ENCODE results near the gene MFAP2.
"Not testable (repeated sequence)": the region's sequence is repeated elsewhere in the genome, so short reads cannot be mapped to it uniquely, and the experiment has no call there.

Gene MFAP2

DNA sequence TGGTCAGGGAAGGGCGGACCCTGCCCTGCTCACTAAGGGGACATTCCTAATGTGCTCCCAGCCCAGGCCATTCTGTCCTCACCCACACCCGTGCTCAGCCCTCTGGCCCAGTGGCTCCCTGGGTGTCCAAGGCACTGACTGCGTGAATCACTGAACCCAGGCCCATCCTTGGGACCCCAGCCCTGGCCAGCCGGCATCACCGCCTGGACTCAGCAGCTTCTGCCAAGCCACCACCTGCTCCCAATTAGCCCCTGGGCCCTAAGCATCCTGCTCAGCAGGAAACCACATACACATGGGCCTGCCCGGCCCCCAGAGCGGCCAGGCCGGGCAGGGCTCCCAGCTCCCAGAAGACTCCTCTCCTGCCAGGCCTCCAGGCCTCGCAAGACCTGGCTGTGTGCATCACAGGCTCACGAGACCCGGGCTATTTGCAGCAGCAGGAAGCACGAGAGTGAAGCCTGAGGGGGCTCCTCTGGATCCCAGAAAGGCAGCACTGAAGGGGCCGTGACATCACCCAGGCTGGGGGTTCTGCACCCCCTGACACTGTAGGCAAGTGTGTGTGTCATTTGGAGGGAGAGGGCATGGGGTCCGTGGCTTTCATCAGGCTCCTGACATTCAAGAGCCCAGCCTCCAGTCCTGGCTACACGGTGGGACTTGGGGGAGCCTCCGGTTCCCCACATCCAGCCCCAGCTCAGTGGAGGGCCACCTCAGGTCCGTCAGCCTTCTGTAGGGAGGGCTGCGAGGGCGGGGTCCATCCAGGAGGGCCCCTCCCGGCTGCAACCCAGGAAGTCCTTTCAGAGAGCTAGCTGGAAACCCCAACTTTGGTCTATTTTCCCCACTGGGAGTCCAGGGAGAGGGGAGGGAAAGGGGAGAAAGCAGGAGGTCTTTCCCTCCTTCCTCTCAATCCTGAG is 1.6 kb downstream of the MFAP2 start:
- DNase-seq, result no peak

DNA sequence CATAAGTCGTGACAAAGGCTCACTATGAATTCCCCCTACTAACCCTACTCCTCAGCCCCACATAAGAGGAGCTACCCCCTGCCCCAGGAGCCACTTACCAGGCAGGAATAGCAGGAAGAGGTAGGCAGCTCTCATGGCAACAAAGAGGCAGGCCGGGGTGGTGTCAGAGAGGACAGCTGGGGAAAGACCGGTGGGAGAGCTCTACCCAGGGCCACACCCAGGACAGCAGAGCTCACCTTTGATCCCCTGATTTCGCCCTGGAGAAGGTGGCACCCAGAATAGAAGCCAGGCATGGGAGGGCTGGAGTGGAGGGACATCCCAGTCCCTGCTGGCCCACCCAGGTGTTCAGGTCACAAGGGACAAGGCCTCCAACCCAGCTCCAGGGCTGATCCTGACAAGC is 2.3 kb downstream of the MFAP2 start:
- no peak for DNase-seq

DNA sequence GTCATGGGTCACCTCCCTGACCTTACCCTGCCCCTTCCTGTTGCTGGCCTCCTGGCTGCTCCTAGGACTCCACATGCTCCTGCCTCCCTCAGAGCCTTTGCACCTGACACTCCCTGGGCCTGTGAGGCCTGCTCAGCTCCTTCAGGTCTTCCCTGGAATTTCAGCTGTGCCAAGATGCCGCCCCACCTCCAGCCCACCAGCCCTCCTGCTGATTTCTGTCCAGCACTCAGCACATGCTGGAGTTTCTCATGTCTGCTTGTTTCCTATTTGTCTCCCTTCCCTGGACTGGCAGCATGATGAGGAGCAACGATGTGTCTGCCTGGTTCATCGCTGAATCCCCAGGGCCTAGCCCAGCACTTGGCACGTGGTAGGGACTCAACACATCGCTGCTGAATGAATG is 3.0 kb downstream of the MFAP2 start:
- DNase-seq, result no peak

DNA sequence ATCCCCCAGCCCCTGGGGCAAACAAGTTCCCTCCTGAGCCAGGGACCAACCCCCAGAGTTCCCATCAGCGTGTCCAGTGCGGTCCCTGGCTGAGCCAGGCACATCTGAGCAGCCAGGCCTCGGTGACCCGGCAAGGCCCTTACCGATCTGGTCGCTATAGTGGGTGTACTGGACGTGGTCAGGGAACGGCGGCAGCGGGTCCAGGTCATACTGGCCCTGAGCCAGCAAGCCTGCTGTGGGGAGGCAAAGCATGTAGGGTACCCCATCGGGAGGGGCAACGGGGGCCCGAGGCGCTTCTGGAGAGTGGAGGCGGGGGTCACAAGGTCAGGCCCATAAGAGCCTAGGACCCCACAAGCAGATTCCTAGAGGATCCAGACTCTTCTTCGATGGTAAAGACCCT is 3.5 kb downstream of the MFAP2 start:
- DNase-seq, result no peak

DNA sequence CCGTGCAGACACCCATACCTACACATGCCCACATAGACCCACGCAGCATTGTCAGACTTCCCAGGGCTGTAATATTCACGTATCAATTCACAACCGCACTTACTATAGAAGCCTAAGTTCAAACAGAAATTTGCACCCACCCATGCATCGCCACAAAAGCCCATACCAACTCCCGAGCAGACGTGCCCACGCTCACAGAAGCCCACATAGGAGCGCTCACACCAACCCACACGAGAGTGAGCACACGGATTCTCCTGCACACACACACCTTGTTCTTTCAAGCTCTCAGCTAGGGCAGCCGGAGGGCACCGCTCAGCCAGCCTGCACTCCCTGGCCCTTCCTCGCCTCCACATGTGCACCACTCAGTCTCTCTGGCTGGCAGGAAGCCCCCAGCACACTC is 4.6 kb downstream of the MFAP2 start:
- DNase-seq, result no peak

DNA sequence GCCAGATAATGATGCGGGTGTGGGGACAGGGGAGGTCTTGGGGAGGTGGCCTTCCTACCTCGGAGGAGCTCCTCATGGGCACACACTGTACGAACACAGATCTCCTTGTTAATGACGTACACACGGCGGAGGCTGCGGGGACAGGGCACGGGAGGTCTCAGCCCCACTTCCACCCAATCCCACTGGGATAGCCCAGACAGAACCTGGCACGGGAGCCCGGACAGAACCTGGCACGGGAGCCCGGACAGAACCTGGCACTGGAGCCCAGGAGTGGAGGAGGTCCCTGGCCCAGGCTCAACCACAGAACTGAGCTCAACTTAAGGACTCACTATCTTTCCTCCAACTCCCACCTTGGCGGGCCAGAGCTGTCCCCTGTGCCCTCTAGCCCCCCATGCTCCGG is 5.2 kb downstream of the MFAP2 start:
- DNase-seq, result no peak

DNA sequence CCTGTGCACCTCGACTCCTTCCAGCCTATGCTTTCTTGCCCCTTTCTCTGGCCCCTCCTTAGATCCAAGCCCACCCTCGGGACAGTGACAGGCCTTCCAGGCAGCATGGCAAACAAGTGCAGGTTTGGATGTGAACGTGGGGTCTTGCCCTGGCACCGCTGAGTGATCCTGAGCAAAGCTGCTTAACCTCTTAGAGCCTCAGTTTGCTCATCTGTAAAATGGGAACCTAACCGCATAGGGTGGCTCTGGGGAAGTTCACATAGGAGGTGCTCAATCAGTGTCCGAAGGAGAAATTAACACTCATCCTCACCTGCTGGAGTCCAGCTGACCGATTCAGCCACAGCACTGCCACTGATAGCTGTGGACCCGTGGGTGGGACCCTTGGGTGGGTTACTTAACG is 7.2 kb downstream of the MFAP2 start:
- DNase-seq, result no peak

DNA sequence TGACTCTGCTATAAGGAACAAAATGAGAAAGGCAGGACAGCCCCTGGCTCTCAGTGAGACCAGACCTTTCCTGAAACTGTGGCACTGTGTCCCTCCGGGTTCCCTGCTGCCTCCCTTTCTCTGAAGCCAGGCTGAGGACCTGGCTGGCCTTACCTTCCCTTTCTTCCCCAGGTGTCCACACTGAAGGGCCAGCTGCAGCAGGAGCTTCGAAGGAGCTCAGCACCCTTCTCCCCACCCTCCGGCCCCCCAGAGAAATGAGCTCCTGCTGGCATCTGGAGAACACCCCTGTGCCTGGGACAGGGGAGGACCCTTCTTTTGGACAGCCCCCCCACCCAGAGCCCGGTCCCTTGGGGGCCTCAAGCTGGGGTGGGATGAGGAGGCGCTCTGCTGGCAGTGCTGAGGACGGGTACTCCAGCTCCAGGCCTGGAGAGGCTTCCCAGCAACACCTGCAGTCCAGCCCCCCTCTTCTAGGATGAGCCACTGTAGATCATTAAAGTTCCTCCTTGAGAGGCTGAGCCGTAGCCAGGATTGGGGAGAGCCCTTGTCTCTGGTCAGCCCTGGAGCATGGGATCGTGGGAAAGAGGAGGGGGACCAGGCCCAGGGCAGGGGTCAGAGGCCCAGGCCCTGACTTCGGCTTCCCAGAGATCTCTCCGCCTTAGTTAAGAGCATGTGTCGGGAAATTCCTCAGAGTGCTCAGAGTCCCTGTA is 8.1 kb downstream of the MFAP2 start:
- no peak for DNase-seq

DNA sequence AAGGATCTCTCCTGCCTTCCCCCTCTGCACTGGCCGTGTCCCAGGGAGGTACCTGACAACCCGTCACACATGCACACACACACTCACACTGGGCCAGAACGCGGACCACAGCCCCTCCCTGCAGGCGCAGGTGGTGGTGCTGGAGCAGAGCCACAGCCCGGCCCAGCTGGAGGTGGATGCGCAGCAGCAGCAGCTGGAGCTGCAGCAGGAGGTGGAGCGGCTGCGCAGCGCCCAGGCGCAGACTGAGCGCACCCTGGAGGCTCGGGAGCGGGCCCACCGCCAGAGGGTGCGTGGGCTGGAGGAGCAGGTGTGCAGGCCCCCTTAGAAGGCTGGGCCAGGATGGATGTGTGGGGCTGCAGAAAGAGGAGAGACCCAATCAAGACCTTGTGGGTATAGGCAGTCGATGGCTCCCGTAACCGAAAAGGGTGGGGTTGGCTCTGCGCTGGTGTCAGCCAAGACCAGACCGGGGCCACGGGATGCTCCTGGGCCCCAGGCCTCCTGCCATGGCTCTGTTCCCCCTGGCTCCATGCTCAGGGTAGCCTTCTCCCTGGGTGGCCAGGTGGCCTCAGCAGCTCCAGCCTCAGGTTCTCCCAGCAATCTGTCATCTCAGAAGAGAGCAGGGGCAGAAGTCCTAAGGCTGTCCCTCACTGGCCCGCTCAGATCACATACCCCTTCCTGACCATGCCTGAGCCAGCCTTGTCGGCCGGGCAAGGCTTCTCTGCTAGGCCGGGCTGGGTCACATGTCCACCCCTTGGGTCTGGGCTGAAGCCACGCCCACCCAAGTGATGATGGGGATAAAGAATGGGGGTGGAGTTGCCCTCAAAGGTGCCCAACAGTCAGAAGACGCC is 8.9 kb downstream of the MFAP2 start:
- peak; percentile 67 for DNase-seq

DNA sequence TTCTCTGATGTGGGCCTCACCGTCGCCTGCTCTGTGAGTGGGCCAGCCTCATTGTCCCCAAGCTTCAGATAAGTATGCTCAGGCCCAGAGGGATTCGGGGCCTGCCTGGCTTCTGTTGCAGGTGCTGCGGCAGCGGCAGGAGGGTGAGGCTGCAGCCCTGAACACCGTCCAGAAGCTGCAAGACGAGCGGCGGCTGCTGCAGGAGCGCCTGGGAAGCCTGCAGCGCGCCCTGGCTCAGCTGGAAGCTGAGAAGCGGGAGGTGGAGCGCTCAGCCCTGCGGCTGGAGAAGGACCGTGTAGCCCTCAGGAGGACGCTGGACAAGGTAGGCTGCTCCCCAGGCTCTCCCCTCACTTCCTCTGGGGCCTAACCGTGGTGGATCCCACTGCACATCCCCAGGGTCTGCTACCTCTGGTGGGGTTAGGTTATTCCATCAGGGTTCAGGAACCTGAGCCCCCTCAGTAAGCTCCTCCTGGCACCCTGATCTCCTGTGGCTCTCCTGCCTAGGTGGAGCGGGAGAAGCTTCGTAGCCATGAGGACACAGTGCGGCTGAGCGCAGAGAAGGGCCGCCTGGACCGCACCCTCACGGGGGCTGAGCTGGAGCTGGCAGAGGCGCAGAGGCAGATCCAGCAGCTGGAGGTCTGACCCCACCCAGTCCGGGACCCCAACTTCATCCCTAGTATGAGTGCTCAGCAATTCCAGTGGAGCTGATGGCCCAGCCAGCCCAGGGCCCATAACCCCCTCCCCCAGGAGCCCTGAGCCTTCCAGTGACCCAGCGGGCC is 10.1 kb downstream of the MFAP2 start:
- DNase-seq, result no peak

DNA sequence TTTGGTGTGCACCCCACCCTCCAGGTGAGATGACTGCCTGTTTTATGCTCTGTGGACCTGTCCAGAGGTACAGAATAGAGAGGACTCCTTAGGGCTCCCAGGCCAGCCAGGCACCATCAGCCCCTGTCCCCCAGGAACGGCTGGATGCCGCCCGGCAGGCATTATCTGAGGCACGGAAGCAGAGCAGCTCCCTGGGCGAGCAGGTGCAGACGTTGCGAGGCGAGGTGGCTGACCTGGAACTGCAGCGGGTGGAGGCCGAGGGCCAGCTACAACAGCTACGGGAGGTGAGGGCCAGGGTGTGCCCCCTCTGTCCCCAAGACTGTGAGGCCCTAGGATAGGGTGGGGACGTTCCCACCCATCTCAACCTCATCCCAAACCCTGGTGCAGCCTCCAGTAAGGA is 10.8 kb downstream of the MFAP2 start:
- no peak for DNase-seq

DNA sequence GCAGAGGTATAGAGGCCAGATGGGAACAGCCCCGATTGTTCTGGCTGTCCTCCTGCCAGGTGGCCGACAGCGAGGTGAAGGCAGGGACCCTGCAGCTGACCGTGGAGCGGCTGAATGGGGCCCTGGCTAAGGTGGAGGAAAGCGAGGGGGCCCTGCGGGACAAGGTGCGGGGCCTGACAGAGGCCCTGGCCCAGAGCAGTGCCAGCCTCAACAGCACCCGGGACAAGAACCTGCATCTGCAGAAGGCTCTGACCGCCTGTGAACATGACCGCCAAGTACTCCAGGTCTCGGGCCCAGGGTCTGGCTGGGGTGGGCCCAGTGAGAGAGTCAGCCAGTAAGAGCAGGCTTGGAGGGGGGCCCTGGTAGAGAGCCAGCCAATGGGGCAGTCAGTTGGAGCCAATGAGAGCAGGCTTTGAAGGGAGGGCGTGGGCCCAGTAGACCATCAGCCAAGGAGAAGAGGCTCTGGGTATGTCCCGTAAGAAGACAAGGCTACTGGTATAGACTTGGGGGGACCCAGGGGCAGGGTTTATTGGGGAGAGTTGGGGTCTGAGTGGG is 11.3 kb downstream of the MFAP2 start:
- no peak for DNase-seq

DNA sequence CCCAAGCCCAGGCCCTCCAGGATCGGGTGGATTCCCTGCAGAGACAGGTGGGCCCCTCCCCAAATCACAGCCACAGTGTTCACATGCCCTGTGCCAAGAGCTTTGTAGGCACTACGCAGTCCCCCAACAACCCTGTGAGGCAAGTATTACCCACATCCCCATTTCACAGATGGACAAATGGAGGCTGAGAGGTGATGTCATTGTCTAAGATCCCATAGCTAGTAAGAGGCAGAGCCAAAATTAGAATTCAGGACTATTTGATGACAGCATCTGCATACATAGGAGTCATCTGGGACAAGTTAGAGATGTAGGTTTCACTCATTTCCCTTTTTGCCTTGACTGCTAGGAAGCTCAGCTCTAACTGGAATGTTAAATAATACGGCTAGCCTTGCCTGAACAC is 12.0 kb downstream of the MFAP2 start:
- no peak for DNase-seq

DNA sequence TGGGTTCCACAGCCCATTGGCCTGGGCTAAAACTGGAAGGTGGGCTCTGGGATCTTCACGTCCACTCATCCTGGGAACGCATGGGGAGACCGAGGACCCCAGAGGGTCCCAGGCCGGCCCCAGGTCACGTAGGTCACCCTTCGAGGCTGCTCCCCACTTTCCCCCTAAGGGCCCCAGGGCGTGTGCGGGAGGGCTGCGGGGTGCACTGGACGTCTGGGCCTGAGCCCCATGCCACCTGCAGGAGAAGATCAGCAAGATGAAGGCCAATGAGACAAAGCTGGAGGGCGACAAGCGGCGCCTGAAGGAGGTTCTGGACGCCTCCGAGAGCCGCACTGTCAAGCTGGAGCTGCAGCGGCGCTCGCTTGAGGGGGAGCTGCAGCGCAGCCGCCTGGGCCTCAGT is 12.5 kb downstream of the MFAP2 start:
- no peak for DNase-seq

DNA sequence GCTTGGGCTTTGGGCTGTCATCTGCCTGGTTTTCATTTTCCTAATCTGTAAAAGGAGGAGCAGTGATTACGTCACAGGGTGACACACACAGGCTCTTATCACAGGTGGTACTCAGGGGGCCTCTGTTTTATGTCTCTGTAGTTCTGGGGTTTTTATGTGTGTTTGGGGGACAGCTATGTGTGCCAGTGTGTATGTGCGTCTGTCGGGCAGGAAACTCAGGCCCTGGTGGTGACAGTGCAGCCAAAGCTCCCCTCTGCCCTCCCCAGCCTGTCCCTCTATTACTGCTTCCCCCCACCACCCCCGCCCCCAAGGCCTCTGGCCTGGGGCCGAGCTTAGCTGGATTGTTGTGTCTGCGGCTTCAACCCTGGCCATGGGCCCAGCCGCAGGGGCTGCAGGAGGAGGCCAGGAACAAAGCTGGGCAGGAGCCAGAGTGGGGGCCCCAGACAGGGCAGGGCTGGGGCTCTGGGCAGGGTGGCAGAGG is 13.3 kb downstream of the MFAP2 start:
- DNase-seq, result no peak

DNA sequence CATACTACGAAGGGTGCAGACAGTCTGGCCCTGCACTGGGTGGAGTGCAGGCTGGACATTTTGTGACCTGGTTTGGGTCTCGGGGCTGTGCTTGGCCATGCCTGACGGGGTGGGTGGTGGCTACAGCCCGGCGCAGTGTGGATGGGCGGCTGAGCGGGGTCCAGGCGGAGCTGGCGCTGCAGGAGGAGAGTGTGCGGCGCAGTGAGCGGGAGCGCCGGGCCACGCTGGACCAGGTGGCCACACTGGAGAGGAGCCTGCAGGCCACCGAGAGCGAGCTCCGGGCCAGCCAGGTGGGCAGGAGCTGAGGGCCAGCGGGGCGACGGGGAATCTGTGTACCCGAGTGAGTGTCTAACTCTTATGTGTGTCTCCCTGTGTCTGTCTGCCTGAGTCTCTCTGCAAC is 14.1 kb downstream of the MFAP2 start:
- no peak for DNase-seq

DNA sequence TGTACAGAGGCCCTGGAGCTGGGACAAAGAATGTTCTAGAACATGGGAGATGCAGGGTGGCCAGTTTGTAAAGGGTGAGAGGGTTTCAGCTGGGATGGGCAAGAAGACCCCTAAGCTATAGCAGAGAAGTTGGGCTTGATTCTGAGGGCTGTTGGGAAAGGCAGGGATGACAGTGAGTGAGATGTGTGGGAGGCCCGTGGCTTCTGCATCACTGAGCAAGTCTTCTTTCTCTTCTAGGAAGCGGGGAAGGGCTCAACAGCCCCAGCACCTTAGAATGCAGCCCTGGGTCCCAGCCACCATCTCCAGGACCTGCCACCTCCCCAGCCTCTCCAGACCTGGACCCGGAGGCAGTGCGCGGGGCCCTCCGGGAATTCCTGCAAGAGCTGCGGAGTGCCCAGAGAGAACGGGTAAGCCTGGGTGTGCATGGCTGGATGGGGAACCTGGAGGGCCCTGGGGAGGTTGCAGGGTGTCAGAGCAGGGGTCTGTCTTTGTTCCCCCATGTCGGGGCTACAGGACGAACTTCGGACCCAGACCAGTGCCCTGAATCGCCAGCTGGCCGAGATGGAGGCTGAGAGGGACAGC is 14.8 kb downstream of the MFAP2 start:
- DNase-seq, result no peak

DNA sequence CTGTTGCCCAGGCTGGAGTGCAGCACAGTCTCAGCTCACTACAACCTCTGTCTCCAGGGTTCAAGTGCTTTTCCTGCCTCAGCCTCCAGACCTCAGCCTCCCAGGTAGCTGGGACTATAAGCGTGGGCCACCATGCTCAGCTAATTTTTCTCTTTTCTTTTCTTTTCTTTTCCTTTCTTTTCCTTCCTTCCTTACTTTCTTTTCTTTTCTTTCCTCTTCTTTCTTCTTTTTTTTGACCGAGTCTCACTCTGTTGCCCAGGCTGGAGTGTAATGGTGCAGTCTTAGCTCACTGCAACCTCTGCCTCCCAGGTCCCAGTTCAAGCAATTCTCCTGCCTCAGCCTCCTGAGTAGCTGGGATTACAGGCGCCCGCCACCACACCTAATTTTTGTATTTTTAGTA is 16.3 kb downstream of the MFAP2 start:
- not testable (repeated sequence) for DNase-seq

DNA sequence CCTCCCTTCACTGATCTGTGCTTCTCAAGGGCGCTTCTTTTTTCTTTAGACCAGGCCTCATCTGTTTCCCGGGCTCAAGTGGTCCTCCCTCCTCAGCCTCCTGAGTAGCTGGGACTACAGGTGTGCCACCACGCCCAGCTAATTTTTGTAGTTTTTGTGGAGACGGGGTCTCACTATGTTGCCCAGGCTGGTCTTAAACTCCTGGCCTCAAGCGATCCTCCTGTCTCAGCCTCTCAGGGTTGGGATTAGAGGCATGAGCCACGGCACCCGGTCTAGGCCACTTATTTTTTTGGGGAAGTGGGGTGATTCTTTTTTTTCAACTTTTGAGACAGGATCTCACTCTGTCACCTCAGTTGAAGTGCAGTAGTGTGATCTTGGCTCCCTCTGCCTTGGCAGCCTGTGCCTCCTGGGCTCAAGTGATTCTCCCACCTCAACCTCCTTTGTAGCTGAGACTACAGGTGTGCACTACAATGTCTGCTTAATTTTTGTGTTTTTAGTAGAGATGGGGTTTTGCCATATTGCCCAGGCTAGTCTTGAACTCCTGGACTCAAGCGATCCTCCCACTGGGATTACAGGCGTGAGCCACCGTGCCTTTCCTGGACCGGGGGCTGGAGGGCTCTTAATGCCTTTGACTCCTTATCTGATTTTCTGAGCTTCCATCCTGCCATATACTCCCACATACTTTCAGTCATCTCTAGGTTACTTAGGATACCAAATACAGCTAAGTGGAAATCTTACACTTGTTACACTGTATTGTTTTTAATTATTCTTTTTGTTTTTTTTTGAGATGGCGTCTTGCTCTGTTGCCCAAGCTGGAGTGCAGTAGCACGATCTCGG is 18.9 kb downstream of the MFAP2 start:
- no peak for DNase-seq

DNA sequence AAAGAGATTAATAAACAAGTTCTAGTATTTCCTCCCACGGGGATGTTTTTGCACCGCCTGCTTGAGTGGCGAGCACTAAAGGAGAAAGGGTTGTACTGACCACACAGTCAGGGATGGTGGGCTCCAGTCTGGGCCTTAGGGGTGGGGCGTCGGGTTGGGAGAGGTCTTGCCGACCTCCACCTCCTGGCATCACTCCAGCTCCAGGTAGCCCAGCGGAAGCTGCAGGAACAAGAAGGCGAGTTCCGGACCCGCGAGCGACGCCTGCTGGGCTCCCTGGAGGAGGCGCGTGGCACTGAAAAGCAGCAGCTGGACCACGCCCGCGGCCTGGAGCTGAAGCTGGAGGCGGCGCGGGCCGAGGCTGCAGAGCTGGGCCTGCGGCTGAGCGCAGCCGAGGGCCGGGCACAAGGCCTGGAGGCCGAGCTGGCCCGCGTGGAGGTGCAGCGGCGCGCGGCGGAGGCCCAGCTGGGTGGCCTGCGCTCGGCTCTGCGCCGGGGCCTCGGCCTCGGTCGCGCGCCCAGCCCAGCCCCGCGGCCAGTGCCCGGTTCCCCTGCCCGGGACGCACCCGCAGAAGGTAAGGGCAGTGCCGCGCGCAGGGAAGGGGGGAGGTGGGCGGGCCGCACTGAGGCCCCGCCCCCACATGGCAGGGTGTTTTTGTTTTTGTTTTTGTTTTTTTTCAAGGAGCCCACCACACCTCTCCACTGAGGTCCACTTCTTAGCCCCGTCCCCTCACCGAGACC is 19.7 kb downstream of the MFAP2 start:
- DNase-seq, result peak; percentile 97

Measured in DMS53 (cell line).